NCI-H446 treated with DMSO at 0.1 percent for 48 hours (cell line): ENCODE results near the gene GFER.
"Not testable (repeated sequence)": the region's sequence is repeated elsewhere in the genome, so short reads cannot be mapped to it uniquely, and the experiment has no call there.

Source experiments
- DNase-seq: peaks from one replicate; lab custom pipeline; 2025; lab: John Stamatoyannopoulos, UW

The GFER gene

DNA sequence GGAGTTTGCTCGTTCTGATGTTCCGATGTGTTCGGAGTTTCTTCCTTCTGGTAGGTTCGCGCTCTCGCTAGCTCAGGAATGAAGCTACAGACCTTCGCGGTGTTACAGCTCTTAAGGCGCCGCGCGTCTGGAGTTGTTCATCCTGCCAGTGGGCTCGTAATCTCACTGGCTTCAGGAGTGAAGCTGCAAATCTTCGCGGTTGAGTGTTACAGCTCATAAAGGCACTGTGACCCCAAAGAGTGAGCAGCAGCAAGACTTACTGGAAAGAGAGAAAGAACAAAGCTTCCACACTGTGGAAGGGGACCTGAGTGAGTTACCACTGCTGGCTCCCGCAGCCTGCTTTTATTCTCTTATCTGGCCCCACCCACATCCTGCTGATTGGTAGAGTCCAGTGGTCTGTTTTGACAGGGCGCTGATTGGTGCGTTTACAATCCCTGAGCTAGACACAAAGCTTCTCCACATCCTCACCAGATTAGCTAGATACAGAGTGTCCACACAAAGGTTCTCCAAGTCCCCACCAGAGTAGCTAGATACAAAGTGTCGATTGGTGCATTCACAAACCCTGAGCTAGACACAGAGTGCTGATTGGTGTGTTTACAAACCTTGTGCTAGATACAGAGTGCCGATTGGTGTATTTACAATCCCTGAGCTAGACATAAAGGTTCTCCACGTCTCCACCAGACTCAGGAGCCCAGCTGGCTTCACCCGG, 26.4 kb upstream of the GFER start:
- not testable (repeated sequence) for DNase-seq

DNA sequence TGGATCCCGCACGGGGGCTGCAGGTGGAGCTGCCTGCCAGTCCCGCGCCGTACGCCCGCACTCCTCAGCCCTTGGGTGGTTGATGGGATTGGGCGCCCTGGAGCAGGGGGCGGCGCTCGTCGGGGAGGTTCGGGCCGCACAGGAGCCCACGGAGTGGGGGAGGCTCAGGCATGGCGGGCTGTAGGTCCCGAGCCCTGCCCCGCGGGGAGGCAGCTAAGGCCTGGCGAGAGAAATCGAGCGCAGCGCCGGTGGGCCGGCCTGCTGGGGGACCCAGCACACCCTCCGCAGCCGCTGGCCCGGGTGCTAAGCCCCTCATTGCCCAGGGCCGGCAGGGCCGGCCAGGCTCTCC, 25.9 kb upstream of the GFER start:
- not testable (repeated sequence) for DNase-seq

DNA sequence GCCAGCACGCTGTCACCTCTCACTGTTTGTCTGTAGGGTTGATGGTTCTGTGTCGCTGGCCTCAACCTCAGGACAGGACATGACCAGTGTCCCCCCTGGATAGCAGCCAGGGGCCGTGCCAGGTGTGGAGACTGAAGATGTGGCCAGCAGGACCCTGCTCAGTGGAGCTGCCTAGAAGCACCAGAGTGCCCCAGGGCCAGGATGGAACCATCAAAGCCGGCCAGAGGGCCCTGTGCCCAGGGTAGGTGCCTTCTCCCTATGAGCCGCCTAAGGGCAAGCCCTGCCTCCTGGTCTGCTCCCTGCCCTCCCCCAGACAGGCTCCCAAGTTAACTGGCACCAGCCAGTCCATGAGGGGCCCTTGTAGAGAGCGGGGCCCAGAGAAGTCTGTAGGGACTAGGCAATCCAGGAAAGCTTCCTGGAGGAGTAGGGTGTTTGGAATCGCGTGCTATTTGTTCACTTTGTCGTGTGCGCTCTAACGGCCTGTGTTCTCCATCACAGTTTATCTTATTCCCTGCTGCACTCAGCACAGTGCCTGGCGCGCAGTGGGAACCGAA, 25.2 kb upstream of the GFER start:
- DNase-seq = no peak

DNA sequence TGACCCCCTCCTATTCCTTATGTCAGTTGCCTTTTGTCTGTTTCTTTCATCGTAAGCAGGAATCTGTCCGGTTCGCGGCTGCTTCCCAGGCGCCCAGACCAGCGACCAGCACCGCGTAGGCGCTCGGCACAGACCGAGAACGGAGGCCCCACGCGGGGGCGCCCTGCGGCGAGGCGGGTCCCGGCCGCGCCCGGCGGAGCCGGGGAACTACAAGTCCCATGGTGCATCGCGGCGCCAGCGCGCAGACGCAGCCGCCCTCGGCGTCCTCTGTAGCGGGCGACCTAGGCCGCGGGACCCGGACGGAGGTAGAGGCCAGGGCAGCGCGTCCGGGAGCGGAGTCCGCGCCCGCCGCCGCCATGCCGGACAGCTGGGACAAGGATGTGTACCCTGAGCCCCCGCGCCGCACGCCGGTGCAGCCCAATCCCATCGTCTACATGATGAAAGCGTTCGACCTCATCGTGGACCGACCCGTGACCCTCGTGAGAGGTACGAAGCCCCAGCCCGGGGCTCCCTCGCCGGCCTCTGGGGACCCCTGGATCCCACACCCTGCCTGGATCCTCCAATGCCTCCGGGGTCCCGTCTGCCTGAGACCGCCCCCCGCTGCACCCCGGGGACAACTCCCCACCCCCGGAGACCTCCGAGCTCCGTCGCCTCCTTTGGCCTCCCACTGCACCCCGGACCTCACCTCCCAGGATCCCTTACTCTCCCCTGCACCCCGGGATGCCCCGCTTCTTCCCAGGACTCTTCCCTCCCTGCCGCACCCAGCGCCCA, 24.5 kb upstream of the GFER start, which contains the start of gene NDUFB10:
Gene NDUFB10, plus strand, starts transcription at position 270 of the 771 bp plus-strand sequence. Its CDS starts 87 bp downstream, at position 357.
- DNase-seq = peak; percentile 59

DNA sequence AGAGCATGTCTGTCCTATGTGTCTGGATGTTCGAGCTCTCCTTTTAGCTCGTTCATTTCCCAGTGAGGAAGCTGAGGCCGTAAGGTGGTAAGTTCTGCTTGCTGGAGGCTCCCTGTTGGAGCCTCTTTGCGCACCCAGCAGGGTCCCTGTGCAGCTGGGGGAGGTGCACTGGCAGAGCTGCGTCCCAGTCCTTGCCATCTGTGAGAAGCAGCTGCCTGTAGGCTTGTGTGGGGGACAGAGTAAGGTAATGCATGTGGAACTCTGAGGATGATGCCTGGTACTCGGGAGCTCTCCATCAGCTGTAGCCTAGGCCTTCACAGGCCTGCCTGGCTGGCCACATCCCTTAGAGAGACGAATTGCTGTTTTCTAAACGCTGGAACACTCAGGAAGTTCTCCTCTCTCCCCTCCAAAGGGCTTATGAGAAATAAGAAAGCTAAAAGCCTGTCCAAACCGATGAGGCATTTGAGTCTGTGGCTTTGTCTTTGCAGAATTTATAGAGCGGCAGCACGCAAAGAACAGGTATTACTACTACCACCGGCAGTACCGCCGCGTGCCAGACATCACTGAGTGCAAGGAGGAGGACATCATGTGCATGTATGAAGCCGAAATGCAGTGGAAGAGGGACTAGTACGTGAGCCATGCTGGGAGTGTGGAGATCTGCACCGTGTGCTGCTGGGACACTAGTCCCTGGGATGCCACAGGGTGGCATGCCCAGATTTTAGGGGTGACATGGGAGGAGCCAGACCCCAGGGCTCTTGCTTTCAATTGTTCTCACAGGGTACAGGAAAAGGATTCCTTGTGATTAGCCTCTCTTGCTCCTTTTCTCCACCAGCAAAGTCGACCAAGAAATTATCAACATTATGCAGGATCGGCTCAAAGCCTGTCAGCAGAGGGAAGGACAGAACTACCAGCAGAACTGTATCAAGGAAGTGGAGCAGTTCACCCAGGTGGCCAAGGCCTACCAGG, 23.0 kb upstream of the GFER start:
- DNase-seq = peak; percentile 52

DNA sequence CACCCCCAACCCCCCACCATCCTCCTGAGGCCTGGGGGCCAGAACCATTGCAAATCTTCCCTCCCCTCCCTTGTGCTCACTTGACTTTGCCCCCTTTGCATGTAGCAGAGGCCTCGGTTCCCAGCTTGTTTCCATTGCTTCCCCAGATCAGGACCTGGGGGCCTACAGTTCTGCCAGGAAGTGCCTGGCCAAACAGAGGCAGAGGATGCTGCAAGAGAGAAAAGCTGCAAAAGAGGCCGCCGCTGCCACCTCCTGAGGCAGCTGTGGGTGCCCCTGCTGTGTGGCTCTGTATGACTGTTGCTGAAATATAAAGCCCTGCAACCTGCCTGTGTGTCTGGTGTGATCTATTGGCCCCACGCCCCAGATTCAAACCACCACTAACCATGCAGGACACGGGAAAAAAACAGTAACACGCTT, 22.3 kb upstream of the GFER start:
- DNase-seq = no peak

DNA sequence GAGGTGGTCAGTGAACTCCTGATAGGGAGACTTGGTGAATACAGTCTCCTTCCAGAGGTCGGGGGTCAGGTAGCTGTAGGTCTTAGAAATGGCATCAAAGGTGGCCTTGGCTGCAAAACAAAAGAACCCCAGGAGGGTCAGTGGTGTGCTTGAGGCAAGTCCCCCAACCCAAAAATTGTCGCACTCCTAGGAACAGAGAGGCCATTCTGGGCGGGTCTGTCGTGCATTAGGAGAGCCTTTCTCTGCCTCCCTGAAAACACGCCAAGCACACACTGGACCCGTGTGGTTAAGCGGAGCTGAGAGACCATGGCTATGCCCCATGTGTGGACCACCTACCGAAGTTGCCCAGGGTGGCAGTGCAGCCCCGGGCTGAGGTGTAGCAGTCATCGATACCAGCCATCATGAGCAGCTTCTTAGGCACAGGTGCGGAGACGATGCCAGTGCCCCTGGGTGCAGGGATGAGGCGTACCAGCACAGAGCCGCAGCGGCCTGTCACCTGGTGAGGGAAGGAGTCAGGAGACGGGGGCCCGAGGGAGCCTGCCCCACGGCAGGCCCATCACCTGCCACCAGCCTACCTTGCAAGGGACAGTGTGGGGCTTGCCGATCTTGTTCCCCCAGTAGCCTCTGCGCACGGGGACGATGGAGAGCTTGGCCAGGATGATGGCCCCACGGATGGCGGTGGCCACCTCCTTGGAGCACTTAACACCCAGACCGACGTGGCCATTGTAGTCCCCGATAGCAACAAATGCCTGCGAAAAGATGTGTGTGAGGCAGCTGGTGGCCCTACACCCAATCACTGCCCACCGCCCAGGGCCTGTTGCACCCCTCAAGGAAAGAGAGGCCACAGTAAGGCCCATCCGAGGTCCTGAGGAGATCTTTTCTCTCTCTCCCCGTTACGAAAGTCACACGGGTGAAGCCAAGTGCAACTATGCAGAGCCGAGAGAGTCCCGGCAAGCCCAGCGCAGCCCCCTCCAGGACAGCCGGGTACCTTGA, 21.5 kb upstream of the GFER start:
- DNase-seq = not testable (repeated sequence)

DNA sequence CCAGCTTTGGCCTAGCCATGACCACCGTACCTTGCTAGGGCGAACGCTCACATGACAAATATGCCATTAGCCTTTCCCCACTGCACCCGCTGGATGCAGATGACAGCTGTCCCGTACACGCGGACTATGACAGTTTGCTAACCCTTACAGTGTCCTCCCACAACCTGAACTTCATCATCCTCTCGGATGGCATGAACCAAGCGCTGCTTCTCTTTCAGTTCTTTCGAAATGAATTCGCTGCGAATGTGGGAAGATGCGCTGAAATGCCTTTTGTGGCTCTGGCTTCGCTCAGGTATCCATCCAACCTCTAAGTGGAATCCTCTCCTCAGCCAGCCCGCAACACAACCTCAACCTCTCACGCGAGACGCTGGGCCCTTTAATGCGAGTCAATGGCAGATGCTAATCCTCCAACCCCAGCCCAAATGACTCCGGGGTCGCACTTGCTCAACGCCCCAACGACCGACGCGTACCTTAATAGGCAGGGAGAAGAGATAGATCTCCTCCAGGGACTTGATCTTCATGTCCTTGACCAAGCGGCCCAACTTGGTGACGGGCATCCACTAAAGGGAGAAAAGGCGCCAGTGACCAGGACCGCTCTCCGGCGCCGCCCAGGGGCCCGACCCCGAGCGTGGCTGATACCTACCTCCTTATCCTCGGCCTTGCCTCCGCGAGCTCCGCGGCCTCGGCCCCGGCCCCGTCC, 20.0 kb upstream of the GFER start:
- no peak for DNase-seq

DNA sequence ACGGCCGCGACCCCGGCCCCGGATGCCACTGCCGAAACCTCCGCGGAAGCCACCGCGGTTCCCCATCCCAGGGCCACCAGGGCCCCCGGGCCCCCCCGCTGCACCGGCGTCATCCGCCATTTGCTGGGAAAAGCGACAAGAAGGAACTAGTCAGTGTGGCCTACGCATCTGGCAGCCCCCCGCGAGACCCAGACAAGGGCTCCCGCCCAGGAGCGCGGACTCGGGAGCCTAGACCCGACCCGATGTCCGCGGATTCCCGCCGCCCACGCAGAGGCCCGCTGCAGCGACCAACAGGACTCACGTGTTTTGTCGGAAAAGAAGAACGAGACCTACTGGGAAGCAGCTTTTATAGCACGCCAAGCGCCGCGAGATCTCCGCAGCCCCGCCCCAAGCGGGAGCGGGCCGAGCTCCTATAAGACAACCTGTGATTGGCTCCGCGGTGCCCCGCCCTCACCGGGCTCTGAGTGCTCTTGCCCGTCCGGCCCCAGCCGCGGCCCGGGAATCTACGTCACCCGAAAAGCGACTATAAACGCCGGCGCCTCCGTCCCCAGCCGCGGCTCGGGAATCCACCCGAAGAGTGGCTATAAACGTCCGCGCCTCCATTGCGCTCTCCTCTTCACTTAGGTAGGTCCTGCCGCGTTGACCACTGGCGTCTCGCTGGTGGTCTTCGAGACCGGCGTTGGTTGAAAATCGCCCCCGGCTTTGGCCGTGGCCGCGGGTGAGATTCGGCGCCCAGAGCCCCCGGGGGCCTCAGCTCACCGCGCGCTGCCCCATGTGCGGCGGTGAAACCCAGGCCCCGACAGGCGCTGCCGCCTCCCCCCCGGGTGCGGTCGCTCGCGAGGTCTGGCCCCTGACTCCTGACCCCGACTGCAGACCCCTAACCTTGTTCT, 19.2 kb upstream of the GFER start, which contains the start of gene RPS2:
Gene RPS2, minus strand, starts transcription at position 321 of the 890 bp plus-strand sequence. Its CDS starts 201 bp downstream, at position 120.
- DNase-seq = peak; percentile 97

DNA sequence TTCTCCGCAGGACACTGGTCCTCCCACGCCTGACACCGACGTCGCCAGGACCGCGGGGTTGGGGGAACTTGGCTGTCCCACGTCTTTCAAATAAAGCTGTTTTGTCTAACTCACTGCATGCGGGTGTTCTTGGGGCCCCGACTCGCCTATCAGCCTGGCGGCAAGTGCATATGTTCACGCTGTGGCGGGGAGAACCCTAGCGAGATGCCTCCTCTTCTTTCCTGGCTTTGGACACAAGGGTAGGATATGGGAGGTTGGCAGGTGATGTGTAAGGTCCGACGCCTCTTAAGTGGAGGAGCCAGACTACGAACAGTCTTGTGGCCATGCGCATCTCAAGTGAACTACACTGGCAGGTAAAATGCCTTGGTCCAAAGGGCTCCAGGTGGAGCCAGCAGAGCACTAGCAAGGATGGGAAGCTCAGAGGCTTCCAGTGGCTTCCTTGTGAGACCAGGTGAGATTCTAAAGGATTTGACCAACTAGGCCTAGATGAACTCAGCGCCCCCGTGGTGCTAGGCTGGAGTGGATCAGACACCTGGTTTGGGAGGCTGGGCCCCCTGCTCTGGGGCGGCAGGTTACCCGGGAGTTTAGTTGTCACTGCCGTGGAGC, 18.5 kb upstream of the GFER start:
- no peak for DNase-seq

DNA sequence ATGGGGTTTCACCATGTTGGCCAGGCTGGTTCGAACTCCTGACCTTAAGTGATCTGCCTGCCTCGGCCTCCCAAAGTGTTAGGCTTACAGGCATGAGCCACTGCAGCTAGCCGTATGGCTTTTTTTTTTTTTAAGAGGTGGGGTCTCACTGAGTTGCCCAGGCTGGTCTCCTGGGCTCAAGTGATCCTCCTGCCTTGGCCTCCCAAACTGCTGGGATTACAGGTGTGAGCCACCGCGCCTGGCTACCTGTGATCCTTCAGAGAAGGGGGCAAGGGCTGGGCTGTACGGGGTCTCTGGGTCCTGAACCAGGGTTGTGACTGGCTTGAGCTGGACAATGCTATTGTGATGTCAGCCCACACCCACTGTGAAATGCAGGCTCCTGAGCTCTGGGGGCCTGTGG, 17.5 kb upstream of the GFER start, which contains the start of gene RNF151:
Gene RNF151, plus strand, starts transcription at position 397 of the 400 bp plus-strand sequence. CDS start 26 bp downstream, outside the sequence.
- no peak for DNase-seq

DNA sequence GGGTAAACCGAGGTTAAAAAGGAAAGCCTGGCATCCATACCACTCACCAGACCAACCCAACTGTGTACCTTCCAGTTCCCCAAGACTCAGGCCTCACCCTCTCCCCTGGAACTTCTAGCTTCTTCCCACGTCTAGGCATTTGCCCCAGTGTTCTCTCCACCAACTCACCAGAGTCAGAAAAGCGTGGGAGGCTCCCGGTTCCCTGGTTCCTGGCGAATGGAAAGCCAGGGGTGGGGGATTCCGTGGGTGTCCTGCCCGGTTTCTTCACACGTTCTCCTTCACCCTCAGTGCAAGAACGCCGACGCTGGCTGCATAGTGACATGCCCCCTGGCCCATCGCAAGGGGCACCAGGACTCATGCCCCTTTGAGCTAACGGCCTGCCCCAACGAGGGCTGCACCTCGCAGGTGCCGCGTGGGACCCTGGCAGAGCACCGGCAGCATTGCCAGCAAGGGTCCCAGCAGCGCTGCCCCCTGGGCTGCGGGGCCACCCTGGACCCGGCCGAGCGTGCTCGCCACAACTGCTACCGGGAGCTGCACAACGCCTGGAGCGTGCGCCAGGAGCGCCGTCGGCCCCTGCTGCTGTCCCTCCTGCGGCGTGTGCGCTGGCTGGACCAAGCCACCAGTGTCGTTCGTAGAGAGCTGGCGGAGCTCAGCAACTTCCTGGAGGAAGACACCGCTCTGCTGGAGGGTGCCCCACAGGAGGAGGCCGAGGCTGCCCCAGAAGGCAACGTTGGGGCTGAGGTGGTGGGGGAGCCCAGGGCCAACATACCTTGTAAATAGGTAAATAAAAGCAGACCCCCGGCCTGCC, 15.6 kb upstream of the GFER start:
- no peak for DNase-seq

DNA sequence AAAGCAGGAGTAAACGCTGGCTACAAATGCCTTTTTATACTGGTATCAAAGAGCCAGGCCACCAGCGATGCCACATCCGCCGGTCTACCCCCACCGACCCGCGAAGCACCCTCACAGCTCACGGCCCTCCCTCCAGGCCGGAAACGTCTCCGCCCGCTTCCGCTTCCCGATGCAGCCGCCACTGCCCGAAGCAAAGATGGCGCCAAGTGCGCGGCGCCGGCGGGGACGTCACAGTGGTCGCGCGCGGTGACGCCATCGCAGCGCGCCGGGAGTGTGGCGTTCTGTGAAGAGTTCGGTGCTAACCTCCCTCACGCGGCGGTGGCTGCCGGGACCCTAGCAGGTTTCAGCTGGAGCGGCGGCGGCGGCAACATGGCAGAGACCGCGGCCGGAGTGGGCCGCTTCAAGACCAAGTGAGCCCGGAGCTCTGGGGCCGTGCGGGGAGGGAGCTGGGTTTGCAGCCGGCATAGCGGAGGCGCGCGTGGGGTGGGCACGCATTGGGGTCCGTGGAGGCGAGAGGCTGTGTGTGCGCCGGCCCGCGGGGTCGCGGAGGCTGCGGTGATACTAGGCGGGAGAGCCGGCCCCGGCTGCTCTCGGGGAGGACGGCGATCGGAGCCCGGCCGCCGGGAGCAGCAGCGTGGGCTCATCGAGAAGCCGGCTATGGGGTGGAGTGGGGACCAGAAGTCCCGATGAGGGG, 12.1 kb upstream of the GFER start, which contains the start of gene TBL3:
Gene TBL3, plus strand, starts transcription at position 258 of the 694 bp plus-strand sequence. Its CDS starts 112 bp downstream, at position 370.
- peak; percentile 80 for DNase-seq

DNA sequence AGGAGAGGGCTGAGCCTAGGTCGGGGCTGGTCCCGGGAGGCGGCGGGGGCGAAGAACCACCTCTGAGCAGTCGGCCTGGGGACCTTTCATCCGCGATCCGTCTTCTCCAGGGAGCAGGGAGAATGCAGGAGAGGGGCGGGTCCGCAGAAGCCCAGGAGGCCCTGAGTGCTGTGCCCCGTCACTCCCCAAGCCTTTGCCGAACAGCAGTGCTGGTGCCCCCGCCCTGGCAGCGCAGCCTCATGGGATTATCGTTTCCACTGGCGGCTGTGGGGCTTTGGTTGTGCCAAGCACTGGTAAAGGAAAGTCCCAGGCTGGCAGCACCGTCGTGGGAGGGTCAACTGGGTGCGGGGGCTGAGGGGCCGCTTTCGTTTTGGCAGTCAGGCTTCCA, 11.5 kb upstream of the GFER start:
- no peak for DNase-seq

DNA sequence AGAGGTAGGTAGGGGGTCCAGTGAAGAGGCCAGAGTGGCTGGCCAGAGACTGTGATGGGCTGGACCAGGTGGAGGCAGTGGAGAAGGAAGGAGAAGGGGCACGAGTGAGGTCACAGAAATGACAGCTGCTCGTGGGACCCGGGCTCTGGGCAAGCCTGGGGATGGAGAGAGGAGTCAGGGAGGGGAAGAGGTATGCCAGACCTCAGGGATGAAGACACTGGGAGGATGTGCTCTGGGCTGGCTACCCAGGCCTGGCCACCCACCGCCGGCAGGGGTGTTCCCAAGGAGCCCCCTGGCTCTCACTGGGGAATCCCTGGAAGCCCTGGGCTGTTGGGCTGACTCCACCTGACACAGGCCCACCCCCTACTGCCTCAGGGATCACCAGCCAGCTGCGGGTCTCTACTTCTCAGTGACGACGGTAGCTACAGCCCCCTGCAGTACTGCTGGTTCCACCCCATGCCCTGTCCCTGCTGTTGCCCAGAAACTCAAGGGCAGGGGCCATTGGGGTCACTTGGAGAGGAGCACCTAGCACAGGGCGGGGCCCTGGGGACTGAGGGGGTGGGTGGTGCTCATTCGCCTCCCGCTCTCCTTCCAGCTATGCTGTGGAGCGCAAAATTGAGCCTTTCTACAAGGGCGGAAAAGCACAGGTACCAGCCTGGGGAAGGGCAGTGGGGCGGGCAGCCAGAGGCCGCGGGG, 10.4 kb upstream of the GFER start:
- DNase-seq = no peak
